HepG2 (cell line): ENCODE measurements around the gene PPP1R7. TPM values are rescaled to one million over a fixed set of nuclear protein-coding genes. Genes with fewer than 3 reads are reported as not detected.
A peak's percentile ranks its signal among the peaks of the same experiment; 100 is the strongest.

Source experiments
- ATRX ChIP-seq: sonication (generic); formaldehyde crosslinking; IDR thresholded peaks from 2 replicates; pipeline ENCODE4 v1.4.0; 2020; ENCODE audit warnings: missing genetic modification reagents, borderline replicate concordance
- HDAC6 ChIP-seq: fragments of 200-600 bp; sonication (generic); IDR thresholded peaks from 2 replicates; pipeline ENCODE4 v1.7.0; 2017; ENCODE audit warnings: mild to moderate bottlenecking, antibody characterized with exemption, low read length, low read depth
- HNRNPK ChIP-seq: fragments of 200-400 bp; formaldehyde crosslinking; IDR thresholded peaks from 2 replicates; pipeline ENCODE4 v1.6.1; 2018; ENCODE audit warnings: low read length, low read depth, moderate library complexity, mild to moderate bottlenecking; ENCODE audit not compliant: poor library complexity, severe bottlenecking
- KMT2A ChIP-seq: sonication (generic); formaldehyde crosslinking; IDR thresholded peaks from 2 replicates; pipeline ENCODE4 v1.4.0; 2020; ENCODE audit warnings: missing genetic modification reagents
- RBFOX2 ChIP-seq: fragments of 200-400 bp; formaldehyde crosslinking; IDR thresholded peaks from 2 replicates; pipeline ENCODE4 v1.6.1; 2017; ENCODE audit warnings: low read depth, mild to moderate bottlenecking, low read length
- SMAD1 ChIP-seq: sonication (generic); formaldehyde crosslinking; IDR thresholded peaks from 2 replicates; pipeline ENCODE4 v1.4.0; 2020; ENCODE audit warnings: missing genetic modification reagents, low read depth, mild to moderate bottlenecking, borderline replicate concordance
- ZFP36 ChIP-seq: fragments of 150-350 bp; IDR thresholded peaks from 2 replicates; pipeline ENCODE4 v1.6.1; 2018; ENCODE audit warnings: borderline replicate concordance, low read length, low read depth; ENCODE audit not compliant: partially characterized antibody
- ZFP36L1 ChIP-seq: sonication (generic); formaldehyde crosslinking; IDR thresholded peaks from 2 replicates; pipeline ENCODE4 v1.8.0; 2022; ENCODE audit warnings: mild to moderate bottlenecking, missing genetic modification reagents, moderate library complexity
- ZNF530 ChIP-seq: sonication (generic); formaldehyde crosslinking; IDR thresholded peaks from 2 replicates; pipeline ENCODE4 v1.5.0; 2020; ENCODE audit warnings: low read depth, mild to moderate bottlenecking, missing genetic modification reagents
- ZNF552 ChIP-seq: sonication (generic); formaldehyde crosslinking; IDR thresholded peaks from 2 replicates; pipeline ENCODE4 v1.9.0; 2022; ENCODE audit warnings: missing genetic modification reagents, mild to moderate bottlenecking, borderline replicate concordance
- ZNF883 ChIP-seq: sonication (generic); formaldehyde crosslinking; IDR thresholded peaks from 2 replicates; pipeline ENCODE4 v1.5.1; 2020; ENCODE audit warnings: mild to moderate bottlenecking, missing genetic modification reagents; ENCODE audit errors: not compliant biosample characterization
- polyA plus RNA-seq, 8 experiments: library from polyadenylated mRNA; depleted of rRNA in 3 of 8; stranded (reverse) in 7 of 8; unstranded in 1 of 8; fragments of >200 nt; fragmentation: Illumina TruSeq in 4 of 8; extraction: Trizol in 4 of 8; gene quantifications; 2 replicates each; pipeline versions ENCODE4 v1.2.1 to v1.2.3, GENCODE V29; 2011 to 2016; ENCODE audit warnings: low read depth in 4 of 8, missing spikeins in 1 of 8, mixed read lengths in 1 of 8; ENCODE audit not compliant: insufficient read depth in 1 of 8
- total RNA-seq, 5 experiments: library from RNA; depleted of rRNA; stranded (reverse); fragments of >200 nt; fragmentation: Illumina TruSeq; extraction: Trizol; gene quantifications; 2 replicates each; pipeline ENCODE4 v1.2.3, GENCODE V29; 2016; ENCODE audit warnings: low read depth in 1 of 5
- TF ChIP-seq, protein P1 (sequence below): sonication (generic); formaldehyde crosslinking; IDR thresholded peaks from 2 replicates; pipeline ENCODE4 v1.9.0; 2021; ENCODE audit warnings: mild to moderate bottlenecking, missing genetic modification reagents
- TF ChIP-seq, protein P2 (sequence below): sonication (generic); formaldehyde crosslinking; IDR thresholded peaks from 2 replicates; pipeline ENCODE4 v1.5.0; 2020; ENCODE audit warnings: missing genetic modification reagents
- TF ChIP-seq, protein P3 (sequence below): IDR thresholded peaks from 2 replicates; pipeline ENCODE4 v1.6.1; 2018; ENCODE audit warnings: missing genetic modification reagents, mild to moderate bottlenecking, missing compliant biosample characterization
- TF ChIP-seq, protein P4 (sequence below): sonication (generic); formaldehyde crosslinking; IDR thresholded peaks from 2 replicates; pipeline ENCODE4 v1.4.0; 2020; ENCODE audit warnings: low read depth, missing genetic modification reagents

PPP1R7 gene
- total and polyA plus RNA-seq, 2 of the 13 experiments (the other 11 are each of a cell fraction or from before 2014, with no cell fraction given) = 33.3 to 67.9 TPM

DNA sequence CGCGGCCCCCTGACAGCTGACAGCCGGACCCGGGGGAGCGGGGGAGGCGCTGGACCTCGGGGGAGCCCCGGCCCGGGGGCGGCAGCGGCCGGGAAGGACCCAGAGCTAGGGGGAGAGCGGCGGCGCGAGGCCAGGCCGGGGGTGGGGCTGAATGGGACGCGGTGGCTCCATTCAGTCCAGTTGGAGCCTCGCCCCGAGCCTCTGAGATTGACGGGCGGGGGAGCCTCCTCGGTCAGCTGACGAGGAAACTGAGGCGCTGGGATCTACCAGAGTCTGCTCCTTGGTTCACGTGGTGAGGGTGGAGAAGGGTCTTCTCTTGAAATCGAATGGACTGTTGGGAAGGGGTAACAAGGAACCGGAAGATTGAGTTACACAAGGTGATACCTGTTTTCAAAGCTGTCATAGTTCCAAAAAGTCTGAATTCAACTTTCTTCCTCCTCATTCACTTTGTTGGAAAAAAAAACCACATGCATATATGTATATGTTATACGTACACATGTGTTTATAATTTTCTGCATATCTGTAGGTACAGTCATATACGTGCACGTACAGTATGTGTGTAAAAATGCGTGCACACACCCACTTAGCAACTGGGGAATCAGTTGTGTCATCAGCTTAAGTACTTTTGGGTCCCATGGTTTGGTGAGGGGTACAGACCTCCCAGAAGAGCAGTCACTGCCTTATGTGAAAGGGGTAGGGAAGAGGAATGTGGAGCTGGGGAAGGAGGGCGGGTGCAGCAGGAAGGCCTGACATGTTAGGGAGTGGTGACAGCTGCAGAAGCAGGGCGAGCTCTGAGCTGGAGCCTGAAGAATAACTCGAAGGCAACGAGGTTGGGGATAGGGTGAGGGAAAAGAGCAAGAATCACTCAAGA, 628 bp downstream of the PPP1R7 start (continued):
- TF ChIP-seq, protein P1, sequence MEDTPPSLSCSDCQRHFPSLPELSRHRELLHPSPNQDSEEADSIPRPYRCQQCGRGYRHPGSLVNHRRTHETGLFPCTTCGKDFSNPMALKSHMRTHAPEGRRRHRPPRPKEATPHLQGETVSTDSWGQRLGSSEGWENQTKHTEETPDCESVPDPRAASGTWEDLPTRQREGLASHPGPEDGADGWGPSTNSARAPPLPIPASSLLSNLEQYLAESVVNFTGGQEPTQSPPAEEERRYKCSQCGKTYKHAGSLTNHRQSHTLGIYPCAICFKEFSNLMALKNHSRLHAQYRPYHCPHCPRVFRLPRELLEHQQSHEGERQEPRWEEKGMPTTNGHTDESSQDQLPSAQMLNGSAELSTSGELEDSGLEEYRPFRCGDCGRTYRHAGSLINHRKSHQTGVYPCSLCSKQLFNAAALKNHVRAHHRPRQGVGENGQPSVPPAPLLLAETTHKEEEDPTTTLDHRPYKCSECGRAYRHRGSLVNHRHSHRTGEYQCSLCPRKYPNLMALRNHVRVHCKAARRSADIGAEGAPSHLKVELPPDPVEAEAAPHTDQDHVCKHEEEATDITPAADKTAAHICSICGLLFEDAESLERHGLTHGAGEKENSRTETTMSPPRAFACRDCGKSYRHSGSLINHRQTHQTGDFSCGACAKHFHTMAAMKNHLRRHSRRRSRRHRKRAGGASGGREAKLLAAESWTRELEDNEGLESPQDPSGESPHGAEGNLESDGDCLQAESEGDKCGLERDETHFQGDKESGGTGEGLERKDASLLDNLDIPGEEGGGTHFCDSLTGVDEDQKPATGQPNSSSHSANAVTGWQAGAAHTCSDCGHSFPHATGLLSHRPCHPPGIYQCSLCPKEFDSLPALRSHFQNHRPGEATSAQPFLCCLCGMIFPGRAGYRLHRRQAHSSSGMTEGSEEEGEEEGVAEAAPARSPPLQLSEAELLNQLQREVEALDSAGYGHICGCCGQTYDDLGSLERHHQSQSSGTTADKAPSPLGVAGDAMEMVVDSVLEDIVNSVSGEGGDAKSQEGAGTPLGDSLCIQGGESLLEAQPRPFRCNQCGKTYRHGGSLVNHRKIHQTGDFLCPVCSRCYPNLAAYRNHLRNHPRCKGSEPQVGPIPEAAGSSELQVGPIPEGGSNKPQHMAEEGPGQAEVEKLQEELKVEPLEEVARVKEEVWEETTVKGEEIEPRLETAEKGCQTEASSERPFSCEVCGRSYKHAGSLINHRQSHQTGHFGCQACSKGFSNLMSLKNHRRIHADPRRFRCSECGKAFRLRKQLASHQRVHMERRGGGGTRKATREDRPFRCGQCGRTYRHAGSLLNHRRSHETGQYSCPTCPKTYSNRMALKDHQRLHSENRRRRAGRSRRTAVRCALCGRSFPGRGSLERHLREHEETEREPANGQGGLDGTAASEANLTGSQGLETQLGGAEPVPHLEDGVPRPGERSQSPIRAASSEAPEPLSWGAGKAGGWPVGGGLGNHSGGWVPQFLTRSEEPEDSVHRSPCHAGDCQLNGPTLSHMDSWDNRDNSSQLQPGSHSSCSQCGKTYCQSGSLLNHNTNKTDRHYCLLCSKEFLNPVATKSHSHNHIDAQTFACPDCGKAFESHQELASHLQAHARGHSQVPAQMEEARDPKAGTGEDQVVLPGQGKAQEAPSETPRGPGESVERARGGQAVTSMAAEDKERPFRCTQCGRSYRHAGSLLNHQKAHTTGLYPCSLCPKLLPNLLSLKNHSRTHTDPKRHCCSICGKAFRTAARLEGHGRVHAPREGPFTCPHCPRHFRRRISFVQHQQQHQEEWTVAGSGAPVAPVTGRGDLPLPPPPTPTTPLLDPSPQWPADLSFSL (CRISPR knock-in tag) = no peak
- TF ChIP-seq ATRX (CRISPR knock-in tag) (no peak), HNRNPK (peak; percentile 3), SMAD1 (CRISPR knock-in tag) (no peak), ZFP36 (no peak), ZNF530 (CRISPR knock-in tag) (no peak), ZNF883 (no peak), RBFOX2 (peak; percentile 62), ZNF552 (CRISPR knock-in tag) (no peak), HDAC6 (no peak), ZFP36L1 (CRISPR knock-in tag) (no peak), KMT2A (0 out of 2 replicates have a peak, but pooled peaks have one; percentile 22)
- TF ChIP-seq, protein P2, sequence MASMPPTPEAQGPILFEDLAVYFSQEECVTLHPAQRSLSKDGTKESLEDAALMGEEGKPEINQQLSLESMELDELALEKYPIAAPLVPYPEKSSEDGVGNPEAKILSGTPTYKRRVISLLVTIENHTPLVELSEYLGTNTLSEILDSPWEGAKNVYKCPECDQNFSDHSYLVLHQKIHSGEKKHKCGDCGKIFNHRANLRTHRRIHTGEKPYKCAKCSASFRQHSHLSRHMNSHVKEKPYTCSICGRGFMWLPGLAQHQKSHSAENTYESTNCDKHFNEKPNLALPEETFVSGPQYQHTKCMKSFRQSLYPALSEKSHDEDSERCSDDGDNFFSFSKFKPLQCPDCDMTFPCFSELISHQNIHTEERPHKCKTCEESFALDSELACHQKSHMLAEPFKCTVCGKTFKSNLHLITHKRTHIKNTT (CRISPR knock-in tag) = no peak
- TF ChIP-seq, protein P3, sequence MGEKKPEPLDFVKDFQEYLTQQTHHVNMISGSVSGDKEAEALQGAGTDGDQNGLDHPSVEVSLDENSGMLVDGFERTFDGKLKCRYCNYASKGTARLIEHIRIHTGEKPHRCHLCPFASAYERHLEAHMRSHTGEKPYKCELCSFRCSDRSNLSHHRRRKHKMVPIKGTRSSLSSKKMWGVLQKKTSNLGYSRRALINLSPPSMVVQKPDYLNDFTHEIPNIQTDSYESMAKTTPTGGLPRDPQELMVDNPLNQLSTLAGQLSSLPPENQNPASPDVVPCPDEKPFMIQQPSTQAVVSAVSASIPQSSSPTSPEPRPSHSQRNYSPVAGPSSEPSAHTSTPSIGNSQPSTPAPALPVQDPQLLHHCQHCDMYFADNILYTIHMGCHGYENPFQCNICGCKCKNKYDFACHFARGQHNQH (CRISPR knock-in tag) = no peak
- TF ChIP-seq, protein P4, sequence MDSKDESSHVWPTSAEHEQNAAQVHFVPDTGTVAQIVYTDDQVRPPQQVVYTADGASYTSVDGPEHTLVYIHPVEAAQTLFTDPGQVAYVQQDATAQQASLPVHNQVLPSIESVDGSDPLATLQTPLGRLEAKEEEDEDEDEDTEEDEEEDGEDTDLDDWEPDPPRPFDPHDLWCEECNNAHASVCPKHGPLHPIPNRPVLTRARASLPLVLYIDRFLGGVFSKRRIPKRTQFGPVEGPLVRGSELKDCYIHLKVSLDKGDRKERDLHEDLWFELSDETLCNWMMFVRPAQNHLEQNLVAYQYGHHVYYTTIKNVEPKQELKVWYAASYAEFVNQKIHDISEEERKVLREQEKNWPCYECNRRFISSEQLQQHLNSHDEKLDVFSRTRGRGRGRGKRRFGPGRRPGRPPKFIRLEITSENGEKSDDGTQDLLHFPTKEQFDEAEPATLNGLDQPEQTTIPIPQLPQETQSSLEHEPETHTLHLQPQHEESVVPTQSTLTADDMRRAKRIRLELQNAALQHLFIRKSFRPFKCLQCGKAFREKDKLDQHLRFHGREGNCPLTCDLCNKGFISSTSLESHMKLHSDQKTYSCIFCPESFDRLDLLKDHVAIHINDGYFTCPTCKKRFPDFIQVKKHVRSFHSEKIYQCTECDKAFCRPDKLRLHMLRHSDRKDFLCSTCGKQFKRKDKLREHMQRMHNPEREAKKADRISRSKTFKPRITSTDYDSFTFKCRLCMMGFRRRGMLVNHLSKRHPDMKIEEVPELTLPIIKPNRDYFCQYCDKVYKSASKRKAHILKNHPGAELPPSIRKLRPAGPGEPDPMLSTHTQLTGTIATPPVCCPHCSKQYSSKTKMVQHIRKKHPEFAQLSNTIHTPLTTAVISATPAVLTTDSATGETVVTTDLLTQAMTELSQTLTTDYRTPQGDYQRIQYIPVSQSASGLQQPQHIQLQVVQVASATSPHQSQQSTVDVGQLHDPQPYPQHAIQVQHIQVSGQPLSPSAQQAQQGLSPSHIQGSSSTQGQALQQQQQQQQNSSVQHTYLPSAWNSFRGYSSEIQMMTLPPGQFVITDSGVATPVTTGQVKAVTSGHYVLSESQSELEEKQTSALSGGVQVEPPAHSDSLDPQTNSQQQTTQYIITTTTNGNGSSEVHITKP (CRISPR knock-in tag) = no peak
